SK-N-MC (cell line): ENCODE results near the gene LARGE1.

Source experiments
- EZH2 ChIP-seq: fragments of 200-600 bp; sonication (generic); IDR thresholded peaks from one replicate; pipeline ENCODE4 v1.6.1; 2017; ENCODE audit warnings: antibody characterized with exemption
- FOXP2 ChIP-seq: optimal IDR thresholded peaks from 2 replicates; pipeline ENCODE3; 2011; ENCODE audit warnings: mild to moderate bottlenecking, moderate library complexity; ENCODE audit not compliant: insufficient read depth; ENCODE audit errors: extremely low read length, control extremely low read depth
- POLR2AphosphoS5 ChIP-seq: IDR thresholded peaks from 2 replicates; pipeline ENCODE4 v1.6.1; 2012; ENCODE audit warnings: mild to moderate bottlenecking, low read depth, low read length, borderline replicate concordance

- TF ChIP-seq EZH2 (no peak), POLR2AphosphoS5 (no peak), FOXP2 (no peak)
These were observed 454.7 kb downstream of the LARGE1 start for GRCh38 chr22:33465554-33465953.
